ENCODE data around the gene CRYGN. TPM values are rescaled to one million over a fixed set of nuclear protein-coding genes. Genes with fewer than 3 reads are reported as not detected.

CRYGN gene
- total RNA-seq, 4 donors from 2014 or later, result not detected

DNA sequence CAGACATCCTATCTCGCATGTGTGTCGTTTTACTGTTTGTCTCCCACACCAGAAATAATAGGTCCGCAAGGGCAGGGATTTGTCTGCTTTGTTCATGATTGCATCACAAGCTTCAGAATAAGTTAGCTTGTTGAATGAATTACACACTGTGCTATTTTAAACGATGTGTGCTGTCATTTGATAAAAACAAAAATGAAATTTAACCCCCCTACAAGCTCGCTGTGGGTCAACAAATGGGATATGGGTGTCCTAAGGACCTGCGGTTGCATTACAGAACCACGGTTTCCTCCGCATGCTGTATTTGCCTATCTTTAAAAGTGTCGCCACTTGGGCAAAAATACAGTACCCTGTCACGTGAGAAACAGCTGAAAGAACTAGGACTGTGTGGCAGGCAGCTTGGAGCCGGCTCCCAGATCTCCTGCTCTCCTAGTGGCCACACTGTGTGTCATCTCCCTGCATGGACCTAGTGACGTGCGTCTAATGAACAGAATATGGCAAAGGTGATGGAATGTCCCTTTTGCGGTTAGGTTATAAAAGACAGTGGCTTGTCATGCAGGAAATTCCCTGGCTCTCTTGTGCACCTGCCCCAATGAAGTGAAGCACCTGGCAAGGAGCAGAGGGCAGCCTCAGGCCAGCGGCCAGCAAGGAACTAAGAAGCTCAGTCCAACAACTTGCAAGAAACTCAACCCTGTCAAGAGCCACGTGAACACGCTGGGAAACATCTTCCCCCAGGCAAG lies 32.9 kb upstream of the CRYGN start:
- intact Hi-C loops (cut with DNase I; ENCODE audit: low total_unique reads), result no loop called here
- TF ChIP-seq, protein P1, sequence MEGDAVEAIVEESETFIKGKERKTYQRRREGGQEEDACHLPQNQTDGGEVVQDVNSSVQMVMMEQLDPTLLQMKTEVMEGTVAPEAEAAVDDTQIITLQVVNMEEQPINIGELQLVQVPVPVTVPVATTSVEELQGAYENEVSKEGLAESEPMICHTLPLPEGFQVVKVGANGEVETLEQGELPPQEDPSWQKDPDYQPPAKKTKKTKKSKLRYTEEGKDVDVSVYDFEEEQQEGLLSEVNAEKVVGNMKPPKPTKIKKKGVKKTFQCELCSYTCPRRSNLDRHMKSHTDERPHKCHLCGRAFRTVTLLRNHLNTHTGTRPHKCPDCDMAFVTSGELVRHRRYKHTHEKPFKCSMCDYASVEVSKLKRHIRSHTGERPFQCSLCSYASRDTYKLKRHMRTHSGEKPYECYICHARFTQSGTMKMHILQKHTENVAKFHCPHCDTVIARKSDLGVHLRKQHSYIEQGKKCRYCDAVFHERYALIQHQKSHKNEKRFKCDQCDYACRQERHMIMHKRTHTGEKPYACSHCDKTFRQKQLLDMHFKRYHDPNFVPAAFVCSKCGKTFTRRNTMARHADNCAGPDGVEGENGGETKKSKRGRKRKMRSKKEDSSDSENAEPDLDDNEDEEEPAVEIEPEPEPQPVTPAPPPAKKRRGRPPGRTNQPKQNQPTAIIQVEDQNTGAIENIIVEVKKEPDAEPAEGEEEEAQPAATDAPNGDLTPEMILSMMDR (IDR thresholded peaks at IDR 0.05), result no peak
- no peak for TF ChIP-seq POLR2A (IDR thresholded peaks at IDR 0.05)
- 83 to 91% methylated on average over 17 of the region's 17 CpGs for WGBS, 2 donors
- no peak overlapping the region for H3K4me3 ChIP-seq (ENCODE audit: low read depth, poor library complexity, severe bottlenecking)
- DNase-seq (ENCODE audit: low spot score in 2 of 2), result no peak

DNA sequence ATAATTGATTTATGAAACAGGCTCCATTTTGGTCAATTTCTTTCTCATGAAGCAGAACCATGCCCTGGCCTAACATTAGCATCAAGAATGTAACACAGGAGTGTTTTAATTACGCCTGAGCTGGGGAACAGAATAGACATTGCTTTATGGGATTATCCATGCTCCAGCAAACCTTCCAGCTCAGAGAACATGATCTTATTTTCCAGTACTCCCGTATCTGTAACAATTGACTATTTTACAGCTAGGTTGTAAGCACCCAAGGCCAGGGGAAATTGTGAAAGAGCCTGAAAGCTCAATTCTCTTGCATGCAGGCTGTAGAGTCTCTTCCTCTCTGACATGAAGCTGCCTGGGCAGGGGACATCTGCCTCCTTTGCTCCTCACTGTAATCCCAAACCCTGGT lies 30.8 kb upstream of the CRYGN start:
- intact Hi-C loops (cut with DNase I; ENCODE audit: low total_unique reads), result no loop called here
- whole genome bisulfite sequencing, 2 donors, result 88 to 96% methylated on average over 2 of the region's 2 CpGs
- no peak for TF ChIP-seq POLR2A (IDR thresholded peaks at IDR 0.05)
- TF ChIP-seq, protein P1 (IDR thresholded peaks at IDR 0.05), result no peak

DNA sequence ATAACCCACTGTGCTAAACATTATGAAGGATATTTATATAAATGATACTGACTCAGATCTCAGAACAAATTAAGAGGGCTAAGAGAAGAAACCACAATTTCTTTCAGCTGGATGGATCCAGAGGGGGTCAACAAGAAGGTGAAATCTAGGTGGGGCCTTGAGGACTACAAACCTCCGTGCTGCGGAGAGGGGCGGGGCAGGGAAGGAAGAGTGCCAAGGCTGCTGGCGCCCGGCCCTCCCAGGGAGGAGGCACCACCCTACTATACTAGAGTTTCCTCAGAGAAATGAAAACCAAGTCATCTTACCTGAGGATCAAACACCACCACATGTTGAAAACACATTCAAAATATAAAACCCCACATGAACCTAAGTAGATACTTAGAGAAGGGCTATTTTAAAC lies 29.3 kb upstream of the CRYGN start:
- intact Hi-C loops (cut with DNase I; ENCODE audit: low total_unique reads), result no loop called here
- TF ChIP-seq POLR2A (IDR thresholded peaks at IDR 0.05), result no peak
- TF ChIP-seq, protein P1 (IDR thresholded peaks at IDR 0.05), result no peak
- H3K4me3 ChIP-seq (ENCODE audit: low read depth, poor library complexity, severe bottlenecking), result no peak overlapping the region
- no peak for DNase-seq (ENCODE audit: low spot score in 2 of 2)
- 40 to 54% methylated on average over 5 of the region's 5 CpGs for WGBS, 2 donors

More for the DNA sequence above, 30.8 kb upstream of the CRYGN start:
- no peak overlapping the region for H3K4me3 ChIP-seq (ENCODE audit: low read depth, poor library complexity, severe bottlenecking)
- DNase-seq (ENCODE audit: low spot score in 2 of 2), result no peak

DNA sequence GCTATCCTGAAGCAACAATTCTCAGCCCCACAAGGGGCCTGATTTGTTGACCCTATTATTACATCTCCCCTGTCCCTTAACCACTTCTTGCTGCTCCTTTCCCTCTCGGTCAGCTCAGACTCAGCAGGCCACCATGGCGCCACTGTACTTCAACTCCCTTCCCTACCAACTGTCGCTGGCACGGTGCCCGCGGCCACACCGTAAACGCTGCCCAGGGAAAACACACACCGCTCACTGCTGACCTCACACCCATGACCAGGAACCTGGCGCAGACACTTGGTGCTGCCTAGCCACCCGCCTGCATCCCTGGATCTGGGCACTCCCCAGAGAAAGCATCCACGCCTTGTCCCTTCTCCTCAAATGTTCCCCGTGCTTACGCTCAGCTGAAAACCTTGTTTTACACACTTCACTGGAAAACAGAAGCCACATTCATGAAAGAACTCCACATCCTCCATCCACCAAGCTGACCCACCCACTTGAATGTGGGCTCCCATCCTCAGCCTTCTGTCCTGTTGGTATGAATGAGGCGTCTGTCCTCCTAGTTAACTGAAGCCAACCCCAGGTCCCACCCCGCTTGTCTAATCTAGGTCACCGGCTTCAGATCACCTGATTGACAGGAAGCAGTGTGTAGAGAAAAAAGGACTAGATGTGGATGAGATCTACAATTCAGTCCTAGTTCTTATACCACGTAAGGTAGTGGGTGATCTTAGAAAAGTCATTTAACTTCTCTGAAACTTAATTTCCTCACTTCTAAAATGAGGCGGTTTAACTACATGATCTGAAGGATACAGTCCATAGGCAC lies 28.5 kb upstream of the CRYGN start:
- WGBS, 2 donors, result 90 to 93% methylated on average over 19 of the region's 19 CpGs
- TF ChIP-seq, protein P1 (IDR thresholded peaks at IDR 0.05), result no peak
- TF ChIP-seq POLR2A (IDR thresholded peaks at IDR 0.05), result no peak
- intact Hi-C loops (cut with DNase I; ENCODE audit: low total_unique reads), result no loop called here
- no peak overlapping the region for H3K4me3 ChIP-seq (ENCODE audit: low read depth, poor library complexity, severe bottlenecking)
- DNase-seq (ENCODE audit: low spot score in 2 of 2), result no peak

DNA sequence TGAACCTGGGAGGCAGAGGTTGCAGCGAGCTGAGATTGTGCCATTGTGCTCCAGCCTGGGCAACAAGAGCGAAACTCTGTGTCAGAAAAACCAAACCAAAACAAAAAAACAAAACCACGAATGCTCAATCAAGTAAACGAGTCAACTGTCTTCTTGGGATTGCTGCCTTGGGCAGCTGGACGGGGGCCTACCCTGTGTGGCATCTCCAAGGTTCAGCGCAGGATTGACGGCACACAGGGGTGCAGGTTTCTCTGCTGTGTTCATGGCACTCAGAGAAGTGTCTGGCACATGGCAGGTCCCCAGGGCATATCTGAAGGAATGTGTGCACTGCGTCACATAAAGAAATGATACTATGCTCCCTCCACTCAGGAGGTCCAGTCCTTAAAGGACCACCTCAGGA lies 25.2 kb upstream of the CRYGN start:
- WGBS, 2 donors, result 91 to 95% methylated on average over 8 of the region's 8 CpGs
- no peak overlapping the region for H3K4me3 ChIP-seq (ENCODE audit: low read depth, poor library complexity, severe bottlenecking)
- intact Hi-C loops (cut with DNase I; ENCODE audit: low total_unique reads), result no loop called here
- no peak for TF ChIP-seq POLR2A (IDR thresholded peaks at IDR 0.05)
- TF ChIP-seq, protein P1 (IDR thresholded peaks at IDR 0.05), result no peak
- DNase-seq (ENCODE audit: low spot score in 2 of 2), result no peak
